WTC11 (cell line): Measurements from ENCODE around the gene NDUFS7. TPM values are rescaled to one million over a fixed set of nuclear protein-coding genes. Genes with fewer than 3 reads are reported as not detected.

ENCODE experiments used
- ATAC-seq: fragments of 200-7000 bp; cut with Tn5 transposase; 2 replicates; pipeline ENCODE4 v1.10.0; 2021; ENCODE audit warnings: mild to moderate bottlenecking, moderate library complexity
- CTCF ChIA-PET: fragments of 300-600 bp; sonication (Branson Sonifier 250); formaldehyde crosslinking; loops from one replicate; lab custom pipeline; 2021; ENCODE audit warnings: antibody characterized with exemption; lab: Charles Lee
- POLR2A ChIA-PET: fragments of 350-600 bp; sonication (Branson Sonifier 250); formaldehyde crosslinking; loops from one replicate; lab custom pipeline; 2021; ENCODE audit warnings: antibody characterized with exemption; lab: Charles Lee
- DNase-seq: peaks from one replicate; pipeline ENCODE4 v3.0.0; 2021; ENCODE audit warnings: low spot score
- H3K27ac Mint-ChIP-seq: 2 replicates; pipeline ENCODE4 v1.8.0; 2021; ENCODE audit warnings: mixed read lengths
- H3K27me3 Mint-ChIP-seq: 2 replicates; pipeline ENCODE4 v1.8.0; 2021; ENCODE audit warnings: low read depth, mild to moderate bottlenecking, moderate library complexity, mixed read lengths
- H3K36me3 Mint-ChIP-seq: 2 replicates; pipeline ENCODE4 v1.8.0; 2021; ENCODE audit warnings: mixed read lengths
- H3K4me1 Mint-ChIP-seq: 2 replicates; pipeline ENCODE4 v1.8.0; 2022; ENCODE audit warnings: mixed read lengths
- H3K4me3 Mint-ChIP-seq: 2 replicates; pipeline ENCODE4 v1.8.0; 2021; ENCODE audit warnings: mild to moderate bottlenecking, moderate library complexity, mixed read lengths
- H3K9me3 Mint-ChIP-seq: 2 replicates; pipeline ENCODE4 v1.8.0; 2021; ENCODE audit warnings: mixed read lengths
- ATF3 ChIP-seq: sonication (generic); formaldehyde crosslinking; conservative IDR thresholded peaks from 2 replicates; pipeline ENCODE4 v1.8.1; 2022; ENCODE audit warnings: mild to moderate bottlenecking, missing genetic modification reagents
- ESRRA ChIP-seq: sonication (generic); formaldehyde crosslinking; IDR thresholded peaks from 2 replicates; pipeline ENCODE4 v1.8.1; 2022; ENCODE audit warnings: mild to moderate bottlenecking, missing genetic modification reagents, borderline replicate concordance
- GTF2I ChIP-seq: fragments of 250-450 bp; sonication (Bioruptor Pico); conservative IDR thresholded peaks from 2 replicates; pipeline ENCODE4 v1.4.0; 2021; ENCODE audit warnings: mild to moderate bottlenecking
- HMGA2 ChIP-seq: fragments of 250-450 bp; sonication (Bioruptor Pico); IDR thresholded peaks from 2 replicates; pipeline ENCODE4 v1.4.0; 2021; ENCODE audit warnings: mild to moderate bottlenecking, moderate library complexity
- KAT7 ChIP-seq: sonication (generic); formaldehyde crosslinking; IDR thresholded peaks from 2 replicates; pipeline ENCODE4 v1.8.1; 2023; ENCODE audit warnings: missing genetic modification reagents, mild to moderate bottlenecking, borderline replicate concordance
- NR2C2 ChIP-seq: sonication (generic); formaldehyde crosslinking; IDR thresholded peaks from 2 replicates; pipeline ENCODE4 v1.8.0; 2022; ENCODE audit warnings: mild to moderate bottlenecking, missing genetic modification reagents
- STAT6 ChIP-seq: sonication (generic); formaldehyde crosslinking; conservative IDR thresholded peaks from 2 replicates; pipeline ENCODE4 v1.8.1; 2023; ENCODE audit warnings: mild to moderate bottlenecking, low read depth, missing genetic modification reagents, moderate library complexity
- ZMAT4 ChIP-seq: fragments of 250-450 bp; sonication (Bioruptor Pico); IDR thresholded peaks from 2 replicates; pipeline ENCODE4 v1.9.0; 2021; ENCODE audit warnings: mild to moderate bottlenecking
- ZNF121 ChIP-seq: sonication (generic); formaldehyde crosslinking; IDR thresholded peaks from 2 replicates; pipeline ENCODE4 v1.8.0; 2023; ENCODE audit warnings: missing genetic modification reagents
- ZNF138 ChIP-seq: sonication (generic); formaldehyde crosslinking; conservative IDR thresholded peaks from 2 replicates; pipeline ENCODE4 v1.8.1; 2022; ENCODE audit warnings: mild to moderate bottlenecking, moderate library complexity, missing genetic modification reagents
- ZNF416 ChIP-seq: fragments of 250-450 bp; sonication (Bioruptor Pico); IDR thresholded peaks from 2 replicates; pipeline ENCODE4 v1.9.0; 2021; ENCODE audit warnings: mild to moderate bottlenecking, inconsistent platforms
- total RNA-seq: library from RNA; stranded (reverse); gene quantifications from 3 replicates; pipeline ENCODE4 v1.2.3, GENCODE V29; 2021
- TF ChIP-seq, protein P1 (sequence below): sonication (generic); formaldehyde crosslinking; IDR thresholded peaks from 2 replicates; pipeline ENCODE4 v1.8.0; 2022; ENCODE audit warnings: missing genetic modification reagents
- TF ChIP-seq, protein P2 (sequence below): sonication (generic); formaldehyde crosslinking; IDR thresholded peaks from 2 replicates; pipeline ENCODE4 v1.8.1; 2022; ENCODE audit warnings: mild to moderate bottlenecking, moderate library complexity, missing genetic modification reagents

Gene NDUFS7
- total RNA-seq, 1 experiment from 2014 or later, result 136 TPM

DNA sequence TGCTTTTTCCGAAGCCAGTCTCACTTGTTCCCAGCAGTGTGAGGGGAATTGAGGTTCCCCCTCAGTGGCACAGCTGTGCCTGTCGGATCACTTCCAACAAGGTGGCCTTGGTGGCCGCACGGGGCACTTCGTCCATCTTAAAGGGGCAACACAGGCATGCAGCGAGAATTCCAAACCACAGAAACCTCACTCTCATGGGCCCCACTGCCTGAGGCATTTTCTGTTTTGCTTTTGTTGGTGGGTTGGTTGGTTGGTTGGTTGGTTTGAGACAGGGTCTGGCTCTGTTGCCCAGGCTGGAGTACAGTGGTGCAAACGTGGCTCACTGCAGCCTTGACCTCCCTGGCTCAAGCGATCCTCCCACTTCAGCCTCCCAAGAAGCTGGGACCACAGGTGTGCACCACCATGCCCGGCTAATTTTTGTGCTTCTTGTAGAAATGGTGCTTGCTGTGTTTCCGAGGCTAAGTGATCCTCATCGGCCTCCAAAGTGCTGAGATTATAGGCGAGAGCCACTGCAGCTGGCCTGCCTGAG, 3.7 kb upstream of the NDUFS7 start:
- no peaks in the 10 kb centered on the region for H3K9me3 Mint-ChIP-seq

DNA sequence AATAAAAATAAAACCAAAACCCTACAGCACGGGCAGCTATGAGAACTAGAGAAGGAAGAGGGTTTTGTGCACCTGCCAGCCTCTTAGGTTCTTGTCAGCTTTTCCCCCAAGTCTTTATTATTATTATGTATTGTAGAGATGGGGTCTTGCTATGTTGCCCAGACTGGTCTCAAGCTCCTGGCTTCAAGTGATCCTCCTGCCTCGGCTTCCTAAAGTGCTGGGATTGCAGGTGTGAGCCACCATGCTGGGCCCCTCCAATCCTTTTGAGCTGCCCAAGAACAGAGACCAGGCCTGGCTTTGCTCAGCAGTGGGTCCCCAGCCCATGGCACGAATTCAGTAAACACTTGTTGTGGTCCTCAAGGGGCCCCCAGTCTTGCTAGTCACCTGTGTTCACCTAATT, 1.5 kb upstream of the NDUFS7 start:
- H3K9me3 Mint-ChIP-seq, result no peaks in the 10 kb centered on the region
- H3K36me3 Mint-ChIP-seq, result 0 out of 2 replicates have a peak, but pooled peaks cover 2% of the 10 kb centered on the region
- ATAC-seq, result no peak
- CTCF ChIA-PET, result interaction anchor here (1.3 to 1.9 kb wide), 4 partner anchors 71 to 138 kb away, joined by 3 to 6 read pairs (median 4); partner anchors contain the start of gene REEP6
- H3K27ac Mint-ChIP-seq, result no peak overlapping the region
- no peak for DNase-seq
- H3K4me1 Mint-ChIP-seq, result peaks cover 14% of the 10 kb centered on the region
- H3K4me3 Mint-ChIP-seq, result no peak overlapping the region
- TF ChIP-seq ATF3 (no peak), ZNF121 (CRISPR knock-in tag) (peak; percentile 16; the same call in 1 of the 2 replicates)
- H3K27me3 Mint-ChIP-seq, result peaks cover 4% of the 10 kb centered on the region
- POLR2A ChIA-PET, result interaction anchor here (0.7 kb wide), 1 partner anchor 599 kb away, joined by 3 read pairs; no protein-coding TSS in a partner anchor

More for the DNA sequence above, 3.7 kb upstream of the NDUFS7 start:
- no peak for ATAC-seq
- POLR2A ChIA-PET, result interaction anchor here (0.6 to 0.7 kb wide), 3 partner anchors 23 to 35 kb away, joined by 3 to 6 read pairs (median 3); a partner anchor contains a TSS
- Mint-ChIP-seq H3K27me3 (peaks cover 4% of the 10 kb centered on the region), H3K27ac (no peak overlapping the region), H3K4me3 (no peak overlapping the region), H3K4me1 (peaks cover 14% of the 10 kb centered on the region), H3K36me3 (peaks cover 11% of the 10 kb centered on the region)
- TF ChIP-seq ZNF416 (CRISPR knock-in tag), result no peak
- peak; percentile 71; the same call in 1 of the 2 replicates for TF ChIP-seq ZNF121 (CRISPR knock-in tag)
- CTCF ChIA-PET, result interaction anchor here (2.1 kb wide), 1 partner anchor 100 kb away, joined by 10 read pairs; no protein-coding TSS in a partner anchor
- DNase-seq, result no peak

DNA sequence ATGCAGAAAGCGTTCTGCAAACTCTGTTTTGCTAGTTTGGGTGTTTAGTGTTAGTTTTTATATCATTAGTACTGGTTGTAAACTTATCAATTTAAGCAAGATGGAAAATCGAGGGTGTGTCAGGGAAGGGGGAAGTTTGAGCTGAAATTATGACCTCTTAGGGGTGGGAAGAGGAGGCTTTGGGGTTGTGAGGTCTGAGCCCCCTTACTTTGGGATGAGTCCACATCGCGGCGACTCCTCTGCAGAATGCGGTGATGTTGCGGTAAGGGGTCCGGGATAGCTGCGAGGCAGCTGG, 743 bp upstream of the NDUFS7 start:
- no peaks in the 10 kb centered on the region for H3K9me3 Mint-ChIP-seq
- H3K27me3 Mint-ChIP-seq, result peaks cover 4% of the 10 kb centered on the region
- peak overlapping the region; percentile 81 for H3K4me3 Mint-ChIP-seq
- H3K4me1 Mint-ChIP-seq, result peaks cover 14% of the 10 kb centered on the region
- no peak overlapping the region for H3K27ac Mint-ChIP-seq
- DNase-seq (no peak), ATAC-seq (peak; percentile 65)
- POLR2A ChIA-PET, result interaction anchor here (0.5 kb wide), 1 partner anchor 109 kb away, joined by 3 read pairs; no protein-coding TSS in a partner anchor
- CTCF ChIA-PET, result interaction anchor here (0.8 to 1.9 kb wide), 6 partner anchors 67 to 139 kb away, joined by 3 to 4 read pairs (median 4); partner anchors contain the start of genes CIRBP and REEP6
- H3K36me3 Mint-ChIP-seq, result no peaks in the 10 kb centered on the region; the same call in 1 of the 2 replicates
- TF ChIP-seq, protein P1, sequence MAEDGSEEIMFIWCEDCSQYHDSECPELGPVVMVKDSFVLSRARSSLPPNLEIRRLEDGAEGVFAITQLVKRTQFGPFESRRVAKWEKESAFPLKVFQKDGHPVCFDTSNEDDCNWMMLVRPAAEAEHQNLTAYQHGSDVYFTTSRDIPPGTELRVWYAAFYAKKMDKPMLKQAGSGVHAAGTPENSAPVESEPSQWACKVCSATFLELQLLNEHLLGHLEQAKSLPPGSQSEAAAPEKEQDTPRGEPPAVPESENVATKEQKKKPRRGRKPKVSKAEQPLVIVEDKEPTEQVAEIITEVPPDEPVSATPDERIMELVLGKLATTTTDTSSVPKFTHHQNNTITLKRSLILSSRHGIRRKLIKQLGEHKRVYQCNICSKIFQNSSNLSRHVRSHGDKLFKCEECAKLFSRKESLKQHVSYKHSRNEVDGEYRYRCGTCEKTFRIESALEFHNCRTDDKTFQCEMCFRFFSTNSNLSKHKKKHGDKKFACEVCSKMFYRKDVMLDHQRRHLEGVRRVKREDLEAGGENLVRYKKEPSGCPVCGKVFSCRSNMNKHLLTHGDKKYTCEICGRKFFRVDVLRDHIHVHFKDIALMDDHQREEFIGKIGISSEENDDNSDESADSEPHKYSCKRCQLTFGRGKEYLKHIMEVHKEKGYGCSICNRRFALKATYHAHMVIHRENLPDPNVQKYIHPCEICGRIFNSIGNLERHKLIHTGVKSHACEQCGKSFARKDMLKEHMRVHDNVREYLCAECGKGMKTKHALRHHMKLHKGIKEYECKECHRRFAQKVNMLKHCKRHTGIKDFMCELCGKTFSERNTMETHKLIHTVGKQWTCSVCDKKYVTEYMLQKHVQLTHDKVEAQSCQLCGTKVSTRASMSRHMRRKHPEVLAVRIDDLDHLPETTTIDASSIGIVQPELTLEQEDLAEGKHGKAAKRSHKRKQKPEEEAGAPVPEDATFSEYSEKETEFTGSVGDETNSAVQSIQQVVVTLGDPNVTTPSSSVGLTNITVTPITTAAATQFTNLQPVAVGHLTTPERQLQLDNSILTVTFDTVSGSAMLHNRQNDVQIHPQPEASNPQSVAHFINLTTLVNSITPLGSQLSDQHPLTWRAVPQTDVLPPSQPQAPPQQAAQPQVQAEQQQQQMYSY, result no peak
- TF ChIP-seq NR2C2 (CRISPR knock-in tag) (no peak), KAT7 (CRISPR knock-in tag) (no peak), ZNF416 (CRISPR knock-in tag) (no peak), STAT6 (no peak), ZNF138 (no peak), ZMAT4 (CRISPR knock-in tag) (no peak), ESRRA (CRISPR knock-in tag) (no peak), HMGA2 (no peak), GTF2I (CRISPR knock-in tag) (no peak)
- TF ChIP-seq, protein P2, sequence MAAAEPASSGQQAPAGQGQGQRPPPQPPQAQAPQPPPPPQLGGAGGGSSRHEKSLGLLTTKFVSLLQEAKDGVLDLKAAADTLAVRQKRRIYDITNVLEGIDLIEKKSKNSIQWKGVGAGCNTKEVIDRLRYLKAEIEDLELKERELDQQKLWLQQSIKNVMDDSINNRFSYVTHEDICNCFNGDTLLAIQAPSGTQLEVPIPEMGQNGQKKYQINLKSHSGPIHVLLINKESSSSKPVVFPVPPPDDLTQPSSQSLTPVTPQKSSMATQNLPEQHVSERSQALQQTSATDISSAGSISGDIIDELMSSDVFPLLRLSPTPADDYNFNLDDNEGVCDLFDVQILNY (CRISPR knock-in tag), result no peak
